ENCODE measurements around the gene P2RX5.
A peak's percentile ranks its signal among the peaks of the same experiment; 100 is the strongest.

P2RX5 gene

GRCh38 chr17:3656755-3657587, 39.0 kb downstream of the P2RX5 start:
- no peak for DNase-seq (ENCODE audit: low read depth)

DNA sequence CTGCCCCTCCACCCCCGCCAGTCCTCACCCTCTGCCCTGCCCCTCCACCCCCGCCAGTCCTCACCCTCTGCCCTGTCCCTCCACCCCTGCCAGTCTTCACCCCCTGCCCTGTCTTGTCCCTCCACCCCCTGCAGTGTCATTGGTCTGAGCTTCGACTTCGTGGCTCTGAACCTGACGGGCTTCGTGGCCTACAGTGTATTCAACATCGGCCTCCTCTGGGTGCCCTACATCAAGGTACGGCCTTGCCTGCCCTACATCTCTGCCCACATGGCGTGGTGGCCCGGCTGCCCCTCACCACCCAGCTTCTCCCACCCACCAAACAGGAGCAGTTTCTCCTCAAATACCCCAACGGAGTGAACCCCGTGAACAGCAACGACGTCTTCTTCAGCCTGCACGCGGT, 39.6 kb downstream of the P2RX5 start:
- DNase-seq (ENCODE audit: low read depth): no peak

GRCh38 chr17:3655766-3656165, 40.2 kb downstream of the P2RX5 start:
- no peak for DNase-seq (ENCODE audit: low read depth)

DNA sequence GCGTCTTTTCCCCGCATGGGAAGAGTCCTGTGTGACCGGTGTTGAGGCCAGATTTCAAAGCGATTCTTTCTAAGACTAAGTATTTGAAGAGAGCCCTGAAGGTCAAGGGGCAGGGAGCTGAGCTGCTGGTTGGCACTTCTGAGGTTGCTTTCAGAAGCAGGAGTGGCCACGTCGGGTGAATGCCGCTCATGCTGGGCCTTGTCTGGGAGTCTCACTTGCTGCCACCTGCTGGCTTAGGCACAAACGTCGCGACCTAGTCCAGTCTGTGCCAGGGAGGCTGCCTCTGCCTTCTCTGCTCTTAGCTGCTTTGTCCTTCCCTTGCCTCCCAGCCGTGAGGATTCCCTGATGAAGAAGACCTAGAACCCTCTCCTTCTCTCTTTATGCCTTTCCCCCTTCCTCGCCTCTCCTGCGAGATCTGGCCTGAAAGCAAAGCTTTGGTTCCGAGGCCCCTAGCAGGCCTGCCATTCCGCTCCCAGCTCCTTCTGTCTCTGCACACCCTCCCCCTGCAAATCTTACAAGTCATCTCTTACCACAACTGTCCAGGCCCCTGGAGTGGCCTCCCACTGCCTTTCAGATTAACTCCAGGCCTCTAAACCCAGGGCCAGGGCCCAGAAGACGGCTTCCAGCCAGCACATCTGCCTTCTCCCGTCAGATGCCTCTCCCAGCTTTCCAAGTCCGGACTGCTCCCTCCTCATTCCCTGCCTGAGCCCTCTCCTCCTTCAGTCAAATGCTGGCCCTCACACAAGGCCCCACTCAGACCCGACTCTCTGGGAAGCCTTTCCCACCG, 48.0 kb downstream of the P2RX5 start:
- DNase-seq (ENCODE audit: low read depth): no peak

DNA sequence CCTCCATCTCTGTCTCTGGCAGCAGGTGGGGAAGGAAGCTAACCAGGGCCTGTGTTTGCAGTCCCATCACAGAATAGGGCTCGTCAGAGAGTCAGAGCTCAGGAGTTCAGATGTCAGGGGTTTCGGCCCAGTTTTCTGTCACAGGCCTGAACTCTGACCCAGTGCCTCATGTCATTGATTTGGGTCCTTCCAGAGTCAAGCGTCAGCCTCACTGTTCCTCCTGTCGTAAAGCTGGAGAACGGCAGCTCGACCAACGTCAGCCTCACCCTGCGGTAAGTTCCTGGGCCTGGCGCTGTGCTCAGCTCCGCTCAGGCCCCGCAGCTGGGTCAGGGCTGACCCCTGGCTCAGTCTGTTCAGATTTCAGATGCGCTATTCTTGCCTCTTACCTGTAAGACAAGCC, 48.7 kb downstream of the P2RX5 start:
- DNase-seq (ENCODE audit: low read depth): no peak

DNA sequence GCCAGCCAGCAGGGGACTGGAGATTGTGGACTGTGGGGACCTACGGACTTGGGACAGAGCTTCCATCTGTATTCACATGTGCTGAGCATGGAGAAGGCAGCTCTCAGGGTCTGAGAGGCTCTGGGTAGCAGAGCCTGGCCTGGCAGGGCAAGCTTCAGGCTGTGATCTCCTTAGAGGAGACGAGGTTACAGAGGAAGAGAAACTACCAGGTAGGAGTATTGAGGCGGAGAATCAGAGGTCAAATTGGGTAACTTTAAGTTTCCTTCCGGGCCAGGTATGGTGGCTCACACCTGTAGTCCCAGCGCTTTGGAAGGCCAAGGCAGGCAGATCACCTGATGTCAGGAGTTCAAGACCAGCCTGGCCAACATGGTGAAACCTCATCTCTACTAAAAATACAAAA, 50.6 kb downstream of the P2RX5 start:
- no peak for DNase-seq (ENCODE audit: low read depth)

DNA sequence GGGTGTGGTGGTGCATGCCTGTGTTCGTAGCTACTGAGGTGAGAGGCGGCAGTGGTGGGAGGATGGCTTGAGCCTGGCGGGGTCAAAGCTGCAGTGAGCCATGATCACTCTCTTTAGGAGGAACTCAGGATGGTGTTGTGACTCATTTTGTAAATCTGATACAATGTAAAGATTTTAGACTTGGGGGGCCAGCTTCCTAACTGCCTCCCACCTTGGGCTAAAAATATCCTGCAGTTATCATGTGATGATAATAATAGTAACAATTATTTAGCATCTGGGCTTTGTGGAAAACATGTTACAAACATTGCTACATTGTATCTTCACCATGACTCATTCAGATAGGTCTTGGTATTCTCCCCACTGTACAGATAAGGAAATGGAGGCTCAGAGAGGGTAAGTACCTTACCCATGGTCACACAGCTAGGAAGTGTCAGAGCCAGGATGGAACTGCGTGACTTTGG, 52.0 kb downstream of the P2RX5 start:
- no peak for DNase-seq (ENCODE audit: low read depth)

GRCh38 chr17:3641717-3642486, 54.1 kb downstream of the P2RX5 start:
- no peak for DNase-seq (ENCODE audit: low read depth)

GRCh38 chr17:3641014-3641413, 54.9 kb downstream of the P2RX5 start:
- no peak for DNase-seq (ENCODE audit: low read depth)

GRCh38 chr17:3639981-3640596, 55.9 kb downstream of the P2RX5 start:
- no peak for DNase-seq (ENCODE audit: low read depth)

DNA sequence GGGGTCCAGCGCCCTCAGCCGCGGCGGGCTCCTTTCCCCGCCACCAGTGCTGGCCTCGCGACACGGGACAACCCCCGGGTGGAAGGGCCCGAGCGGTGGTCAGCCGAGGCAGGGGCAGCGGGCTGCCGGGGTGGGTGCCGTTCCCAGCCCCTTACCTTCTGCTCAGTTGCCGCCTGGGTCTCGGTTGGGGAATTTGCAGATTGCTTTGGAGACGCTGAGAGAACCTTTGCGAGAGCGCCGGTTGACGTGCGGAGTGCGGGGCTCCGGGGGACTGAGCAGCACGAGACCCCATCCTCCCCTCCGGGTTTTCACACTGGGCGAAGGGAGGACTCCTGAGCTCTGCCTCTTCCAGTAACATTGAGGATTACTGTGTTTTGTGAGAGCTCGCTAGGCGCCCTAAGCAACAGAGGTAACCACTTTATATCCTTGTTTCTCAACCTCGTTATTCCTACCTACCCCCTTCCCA, 59.0 kb downstream of the P2RX5 start:
- no peak for DNase-seq (ENCODE audit: low read depth)

DNA sequence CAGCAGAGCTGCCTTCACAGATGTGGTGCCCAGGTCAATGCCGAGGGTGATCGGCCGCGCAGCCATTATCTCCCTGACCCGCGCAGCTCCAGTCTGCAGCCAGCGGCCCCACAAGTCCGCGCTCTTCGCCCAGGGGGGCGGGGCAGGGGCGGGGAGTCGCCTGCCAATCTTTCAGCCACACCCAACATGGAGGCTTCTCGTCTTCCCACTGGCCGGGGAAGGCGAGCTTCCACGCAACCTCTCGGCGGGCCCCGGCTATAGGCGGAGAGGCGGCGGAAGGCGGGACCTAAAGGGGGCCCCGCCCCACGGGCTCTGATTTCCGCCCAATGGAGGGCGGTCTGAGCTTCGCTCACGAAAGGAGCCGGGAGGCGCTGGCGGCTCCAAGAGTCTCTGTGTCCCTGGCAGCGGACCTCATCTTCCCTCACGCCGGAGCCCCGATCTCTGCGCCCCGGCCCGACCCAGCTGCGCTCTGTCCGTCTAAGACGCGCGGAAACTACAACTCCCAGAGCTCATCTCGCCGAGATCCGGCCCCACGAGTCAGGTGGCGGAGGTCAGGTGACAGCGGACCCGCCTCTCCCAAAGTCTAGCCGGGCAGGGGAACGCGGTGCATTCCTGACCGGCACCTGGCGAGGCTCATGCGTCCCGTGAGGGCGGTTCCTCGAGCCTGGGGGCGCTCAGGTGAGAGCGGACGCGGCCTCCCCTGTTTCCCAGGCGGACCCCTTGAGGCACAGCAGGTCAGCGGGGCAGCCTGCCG, 59.6 kb downstream of the P2RX5 start, which contains the start of the genes CTNS and SHPK:
TSS of gene CTNS (plus strand) at position 607 of the 754 bp plus-strand sequence. CDS start 3,447 bp downstream, outside the sequence.
TSS of gene SHPK (minus strand) at position 97 of the 754 bp plus-strand sequence. CDS start at position 66, 31 bp downstream.
- peak; percentile 85 for DNase-seq (ENCODE audit: low read depth)

DNA sequence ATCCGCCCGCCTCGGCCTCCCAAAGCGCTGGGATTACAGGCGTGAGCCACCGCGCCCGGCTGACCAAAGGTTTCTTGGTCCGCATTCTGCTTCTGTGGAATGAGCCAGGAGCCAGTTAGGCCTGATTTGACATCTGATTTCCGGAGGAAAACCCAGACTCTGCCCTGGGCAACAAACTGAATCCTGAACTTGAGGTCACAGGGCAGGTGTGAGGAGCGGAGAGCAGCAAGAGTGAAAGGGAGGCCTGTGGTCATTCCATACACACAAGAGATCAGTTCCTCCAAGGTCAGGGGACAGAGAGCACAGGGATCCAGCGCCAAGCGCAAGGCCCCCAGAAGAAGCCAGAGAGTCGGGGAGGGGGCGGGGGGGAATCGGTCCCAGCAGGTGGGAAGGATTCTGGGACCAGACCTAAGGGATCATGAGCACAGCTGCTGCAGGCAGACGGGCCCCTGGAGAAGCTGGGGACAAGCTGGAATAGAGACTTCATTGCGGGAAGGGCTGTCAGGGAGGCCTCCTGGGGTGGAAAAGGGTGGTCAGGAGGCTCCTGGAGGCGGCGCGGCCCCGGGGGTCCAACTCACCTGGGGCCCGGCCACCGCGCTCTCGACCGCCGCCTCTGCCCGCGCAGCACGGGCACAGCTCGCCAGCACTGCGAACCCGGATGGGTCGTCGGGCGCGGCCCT, 60.3 kb downstream of the P2RX5 start:
- no peak for DNase-seq (ENCODE audit: low read depth)

DNA sequence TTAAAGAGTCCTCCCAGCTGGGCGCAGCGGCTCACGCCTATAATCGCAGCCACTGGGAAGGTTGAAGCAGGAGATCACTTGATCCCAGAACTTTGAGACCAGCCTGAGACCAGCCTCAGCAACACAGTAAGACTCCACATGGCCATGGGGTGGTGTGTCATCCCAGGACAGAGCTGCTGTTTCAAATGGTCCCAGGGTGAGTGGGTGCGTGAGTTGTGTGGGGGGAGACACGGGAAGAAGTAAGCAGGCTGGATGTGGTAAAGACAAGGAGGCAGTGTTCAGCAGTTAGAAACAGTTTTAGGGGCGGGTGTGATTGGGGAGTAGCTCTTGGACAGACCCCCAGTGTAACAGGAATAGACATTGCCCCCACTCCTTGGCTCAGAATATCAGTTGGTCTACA, 63.7 kb downstream of the P2RX5 start:
- no peak for DNase-seq (ENCODE audit: low read depth)

GRCh38 chr17:3630781-3631180, 65.2 kb downstream of the P2RX5 start:
- no peak for DNase-seq (ENCODE audit: low read depth)

GRCh38 chr17:3627769-3628167, 68.2 kb downstream of the P2RX5 start:
- no peak for DNase-seq (ENCODE audit: low read depth)

GRCh38 chr17:3626831-3627768, 68.9 kb downstream of the P2RX5 start:
- no peak for DNase-seq (ENCODE audit: low read depth)
